NCI-H524 (cell line): ENCODE data around the gene CLDN6.
A peak's percentile ranks its signal among the peaks of the same experiment; 100 is the strongest.

Experiments
- DNase-seq, 2 experiments: peaks; one replicate each; lab custom pipeline; 2025; lab: John Stamatoyannopoulos, UW

Gene CLDN6

DNA sequence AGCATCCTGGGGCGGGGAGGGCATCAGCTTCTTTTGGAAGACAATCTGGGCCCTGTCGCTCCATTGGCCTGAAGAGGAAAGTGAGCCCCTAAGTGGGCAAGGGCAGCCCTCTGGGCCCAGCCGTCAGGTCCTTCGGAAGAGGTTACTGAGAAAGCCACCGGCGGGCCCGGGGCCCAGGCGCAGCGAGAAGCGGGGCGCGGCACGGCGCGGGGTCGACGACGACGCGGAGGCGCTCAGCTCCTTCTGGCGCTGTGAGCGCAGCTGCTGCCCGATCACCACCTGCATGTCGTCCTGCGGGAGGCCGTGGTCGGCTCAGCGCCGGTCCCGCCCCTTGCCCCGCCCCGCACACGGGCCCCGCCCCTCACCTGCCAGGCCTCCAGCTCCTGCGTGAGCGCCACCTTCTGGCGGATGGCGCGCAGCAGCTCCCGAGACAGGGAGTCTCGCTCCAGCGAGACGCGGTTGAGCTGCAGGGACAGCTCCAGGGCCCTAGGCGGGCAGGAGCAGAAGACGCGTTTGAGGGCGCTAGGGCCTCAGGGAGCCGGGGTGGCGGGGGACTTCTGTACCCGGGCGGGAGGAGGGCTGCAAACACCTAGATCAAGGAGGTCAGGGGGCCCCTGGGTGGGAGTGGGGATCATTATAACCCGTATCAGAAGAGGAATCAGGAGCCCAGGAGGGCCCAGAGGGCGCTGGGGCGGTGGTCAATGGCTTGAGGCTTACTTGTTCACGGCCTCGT is 10.2 kb upstream of the CLDN6 start:
- peak; percentile 86 to 93 for DNase-seq

DNA sequence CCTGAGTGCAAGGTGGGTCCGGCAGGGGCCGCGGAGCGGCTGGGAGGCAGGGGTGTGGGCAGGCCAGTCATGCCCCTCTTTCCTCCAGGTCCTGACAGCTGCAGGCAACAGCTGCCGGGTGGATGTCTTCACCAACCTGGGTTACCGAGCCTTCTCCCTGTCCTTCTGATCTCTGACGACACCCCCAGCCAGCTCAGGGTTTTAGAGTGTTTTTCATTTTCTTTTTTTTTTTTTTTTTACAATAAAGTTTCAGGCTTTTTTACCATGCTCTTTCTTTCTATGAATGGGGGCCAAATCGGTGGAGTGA is 9.5 kb upstream of the CLDN6 start:
- no peak for DNase-seq

DNA sequence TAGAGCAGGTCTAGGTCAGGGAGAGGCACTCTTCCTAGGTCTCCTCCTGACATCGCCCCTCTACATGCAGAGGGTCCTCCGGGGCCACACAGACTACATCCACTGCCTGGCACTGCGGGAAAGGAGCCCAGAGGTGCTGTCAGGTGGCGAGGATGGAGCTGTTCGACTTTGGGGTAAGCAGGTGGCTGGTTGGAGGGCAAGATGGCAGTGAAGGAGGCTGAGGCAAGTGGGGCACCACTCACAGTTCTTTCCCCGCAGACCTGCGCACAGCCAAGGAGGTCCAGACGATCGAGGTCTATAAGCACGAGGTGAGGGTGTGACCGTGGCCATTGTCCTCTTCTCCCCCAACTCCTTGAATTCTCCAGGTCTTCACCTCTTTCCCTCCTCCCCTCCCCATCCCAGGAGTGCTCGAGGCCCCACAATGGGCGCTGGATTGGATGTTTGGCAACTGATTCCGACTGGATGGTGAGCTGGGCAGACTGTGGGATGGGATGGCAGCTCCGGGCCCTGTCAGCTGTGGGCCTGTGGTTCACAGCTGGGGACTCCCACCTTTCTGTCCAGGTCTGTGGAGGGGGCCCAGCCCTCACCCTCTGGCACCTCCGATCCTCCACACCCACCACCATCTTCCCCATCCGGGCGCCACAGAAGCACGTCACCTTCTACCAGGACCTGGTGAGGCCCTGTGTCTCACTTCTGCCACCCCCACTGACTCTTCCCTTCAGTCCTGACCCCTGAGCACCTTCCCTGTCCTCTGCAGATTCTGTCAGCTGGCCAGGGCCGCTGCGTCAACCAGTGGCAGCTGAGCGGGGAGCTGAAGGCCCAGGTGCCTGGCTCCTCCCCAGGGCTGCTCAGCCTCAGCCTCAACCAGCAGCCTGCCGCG is 8.9 kb upstream of the CLDN6 start:
- DNase-seq, result no peak

DNA sequence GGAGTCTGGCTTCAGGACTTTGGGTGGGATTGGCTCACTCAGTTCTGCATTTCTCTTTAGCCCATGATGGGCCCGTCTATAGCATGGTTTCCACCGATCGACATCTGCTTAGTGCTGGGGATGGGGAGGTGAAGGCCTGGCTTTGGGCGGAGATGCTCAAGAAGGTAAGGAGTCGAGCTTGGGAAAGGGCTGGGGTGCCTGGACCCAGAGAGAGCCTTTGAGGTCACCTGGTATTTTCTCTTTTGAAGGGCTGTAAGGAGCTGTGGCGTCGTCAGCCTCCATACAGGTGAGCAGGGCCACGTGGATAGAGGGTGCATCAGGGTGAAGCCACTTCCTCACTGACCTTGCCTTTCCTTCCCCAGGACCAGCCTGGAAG is 8.0 kb upstream of the CLDN6 start:
- DNase-seq, result no peak

DNA sequence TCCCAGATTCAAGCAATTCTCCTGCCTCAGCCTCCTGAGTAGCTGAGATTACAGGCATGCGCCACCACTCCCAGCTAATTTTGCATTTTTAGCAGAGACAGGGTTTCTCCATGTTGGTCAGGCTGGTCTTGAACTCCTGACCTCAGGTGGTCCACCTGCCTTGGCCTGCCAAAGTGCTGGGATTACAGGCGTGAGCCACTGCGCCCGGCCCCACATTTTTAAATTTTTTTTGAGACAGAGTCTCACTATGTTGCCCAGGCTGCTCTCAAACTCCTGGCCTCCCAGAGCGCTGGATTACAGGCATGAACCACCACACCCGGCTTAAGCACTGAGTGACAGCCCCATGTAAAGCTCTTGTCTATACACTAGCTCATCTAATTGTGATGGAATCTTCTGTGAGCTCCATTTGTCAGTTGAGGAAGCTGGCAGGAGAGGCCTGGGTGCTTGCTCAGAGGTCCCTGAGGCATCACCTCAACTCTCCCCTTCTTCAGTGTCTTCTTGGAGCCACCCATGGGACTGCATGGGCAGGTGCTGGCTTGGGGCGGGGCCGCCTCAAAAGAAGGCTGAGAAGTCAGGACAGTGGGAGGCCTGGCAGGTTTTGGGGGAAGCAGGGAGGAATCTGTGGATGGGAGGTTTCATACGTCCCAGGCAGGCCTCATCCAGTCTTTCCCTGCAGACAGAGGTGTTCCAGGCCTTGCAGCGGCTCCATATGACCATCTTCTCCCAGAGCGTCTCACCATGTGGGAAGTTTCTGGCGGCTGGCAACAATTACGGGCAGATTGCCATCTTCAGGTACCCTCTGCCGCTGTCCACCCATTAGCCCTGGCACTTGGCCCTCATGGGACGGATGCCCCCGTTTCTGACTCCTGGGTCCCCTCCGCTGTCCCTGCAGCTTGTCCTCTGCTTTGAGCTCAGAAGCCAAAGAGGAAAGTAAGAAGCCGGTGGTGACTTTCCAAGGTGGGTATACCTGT is 7.3 kb upstream of the CLDN6 start:
- no peak for DNase-seq

DNA sequence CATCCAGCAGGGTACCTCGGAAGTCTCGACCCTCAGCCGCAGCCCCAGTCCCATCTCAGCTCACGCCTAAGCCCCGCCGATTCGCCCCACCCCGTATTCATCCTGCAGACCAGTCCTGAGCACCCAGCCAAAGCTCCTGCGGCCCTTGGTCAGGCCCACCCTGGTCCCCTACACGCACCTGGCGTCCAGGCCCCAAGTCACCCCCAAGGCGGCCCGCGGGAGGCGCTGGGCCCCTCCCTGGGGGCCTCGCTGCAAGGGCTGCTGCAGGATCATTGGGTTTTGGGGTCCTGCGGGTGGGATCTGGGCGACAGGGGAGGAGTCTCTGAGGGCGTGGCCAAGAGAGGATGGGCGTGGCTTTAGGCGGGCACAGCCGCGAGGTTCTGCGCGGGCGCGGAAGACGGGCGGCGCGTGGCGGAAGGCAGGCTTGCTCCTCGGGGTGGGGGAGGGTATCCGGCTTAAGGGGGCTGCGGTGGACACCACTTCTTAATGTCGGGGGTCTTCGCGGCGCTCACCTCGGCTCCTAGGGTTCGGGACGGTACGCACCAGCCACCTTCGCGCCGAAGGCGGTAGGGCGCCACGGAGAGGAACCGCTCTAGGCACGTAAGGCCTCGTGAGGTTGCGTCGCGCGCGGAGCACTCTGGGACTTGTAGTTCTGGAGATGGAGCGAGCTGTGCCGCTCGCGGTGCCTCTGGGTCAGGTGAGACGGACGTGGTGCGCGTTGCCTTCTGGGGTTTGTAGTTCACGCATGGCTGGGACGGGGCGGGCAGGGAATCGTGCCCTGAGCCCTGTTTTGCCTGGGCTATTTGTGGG is 5.9 kb upstream of the CLDN6 start, which contains the start of the genes HCFC1R1 and THOC6:
Gene HCFC1R1, minus strand, starts transcription at position 274 of the 810 bp plus-strand sequence. Its CDS starts 1 bp downstream, at position 273.
Gene THOC6, plus strand, starts transcription at position 367 of the 810 bp plus-strand sequence. Its CDS starts 292 bp downstream, at position 659.
- DNase-seq, result peak; percentile 97 to 98

DNA sequence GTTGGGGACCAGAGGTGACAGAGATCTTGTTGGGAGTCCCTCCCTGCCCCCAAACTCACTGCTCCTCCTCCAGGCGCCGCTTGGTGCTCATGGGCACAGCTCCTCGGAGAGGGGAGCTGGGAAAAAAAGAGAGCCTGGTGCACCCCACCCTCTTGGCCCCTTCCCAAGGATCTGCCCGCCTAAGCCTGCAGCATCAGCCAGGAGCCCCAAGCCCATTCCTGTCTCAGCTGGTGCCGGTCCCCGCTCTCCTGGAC is 5.4 kb upstream of the CLDN6 start:
- DNase-seq, result no peak

DNA sequence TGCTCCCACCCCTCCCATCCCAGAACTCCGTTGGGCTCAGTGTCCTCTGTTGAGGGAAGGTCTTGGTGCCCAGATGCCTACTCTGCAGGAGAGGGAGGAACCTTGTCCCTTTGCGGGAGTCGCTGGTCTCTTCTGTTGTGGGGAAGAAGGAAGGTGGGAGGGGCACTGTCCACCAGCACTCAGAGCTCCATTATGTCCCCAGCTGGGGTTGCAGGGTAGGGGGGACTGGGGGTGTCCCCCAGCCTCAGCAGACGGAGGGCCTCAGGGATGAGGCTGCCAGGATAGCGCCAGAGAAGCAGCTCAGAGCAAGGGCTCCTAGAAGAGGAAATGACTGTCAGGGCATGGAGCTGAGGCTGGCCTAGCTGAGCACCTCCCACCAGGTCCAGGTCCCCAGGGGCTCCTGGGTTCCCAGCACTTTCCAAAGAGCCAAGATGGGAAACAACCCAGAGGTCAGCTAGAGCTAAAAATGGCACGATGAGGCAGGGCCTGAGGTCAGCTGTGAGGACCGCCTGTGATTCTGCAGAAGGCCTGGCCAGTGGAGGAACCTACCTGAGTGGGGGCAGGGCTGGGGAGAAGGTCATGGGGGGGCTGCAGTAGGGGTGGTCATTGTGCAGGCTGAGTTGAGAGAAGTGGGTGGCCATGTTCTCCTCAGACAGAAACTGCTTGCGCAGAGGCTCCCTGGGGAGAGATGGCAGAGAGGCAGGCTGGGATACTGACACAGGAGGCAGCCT is 4.9 kb upstream of the CLDN6 start:
- DNase-seq, result no peak

DNA sequence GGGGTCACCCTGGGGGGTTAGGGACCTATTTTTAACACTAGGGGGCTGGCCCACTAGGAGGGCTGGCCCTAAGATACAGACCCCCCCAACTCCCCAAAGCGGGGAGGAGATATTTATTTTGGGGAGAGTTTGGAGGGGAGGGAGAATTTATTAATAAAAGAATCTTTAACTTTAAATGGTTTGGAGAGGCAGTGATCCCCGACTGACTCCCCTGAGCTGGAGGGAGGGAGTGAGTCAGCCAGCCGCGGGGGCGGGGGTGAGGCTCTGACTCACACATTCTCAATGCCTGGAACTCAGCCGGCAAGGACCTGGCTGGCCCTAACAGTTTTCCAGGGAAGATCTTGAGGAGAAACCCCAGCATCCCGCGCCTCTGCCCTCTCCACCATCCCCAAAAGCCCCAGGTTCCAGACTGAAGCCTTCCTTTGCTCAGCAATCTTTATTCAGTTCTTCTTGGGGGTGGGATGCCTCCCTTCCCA is 4.3 kb upstream of the CLDN6 start:
- no peak for DNase-seq

DNA sequence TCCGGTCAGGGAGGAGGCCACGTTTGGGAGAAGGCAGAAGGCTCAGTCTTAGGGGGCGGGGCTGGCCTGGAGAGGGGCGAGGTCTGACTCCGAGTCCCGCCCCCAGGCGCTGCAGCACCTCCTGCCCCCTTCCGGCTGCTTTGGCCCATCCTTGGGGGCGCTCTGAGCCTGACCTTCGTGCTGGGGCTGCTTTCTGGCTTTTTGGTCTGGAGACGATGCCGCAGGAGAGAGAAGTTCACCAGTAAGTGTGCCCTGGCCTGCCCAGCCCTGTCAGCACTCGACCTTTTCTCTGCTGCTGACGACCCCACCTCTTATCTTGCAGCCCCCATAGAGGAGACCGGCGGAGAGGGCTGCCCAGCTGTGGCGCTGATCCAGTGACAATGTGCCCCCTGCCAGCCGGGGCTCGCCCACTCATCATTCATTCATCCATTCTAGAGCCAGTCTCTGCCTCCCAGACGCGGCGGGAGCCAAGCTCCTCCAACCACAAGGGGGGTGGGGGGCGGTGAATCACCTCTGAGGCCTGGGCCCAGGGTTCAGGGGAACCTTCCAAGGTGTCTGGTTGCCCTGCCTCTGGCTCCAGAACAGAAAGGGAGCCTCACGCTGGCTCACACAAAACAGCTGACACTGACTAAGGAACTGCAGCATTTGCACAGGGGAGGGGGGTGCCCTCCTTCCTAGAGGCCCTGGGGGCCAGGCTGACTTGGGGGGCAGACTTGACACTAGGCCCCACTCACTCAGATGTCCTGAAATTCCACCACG is 3.6 kb upstream of the CLDN6 start:
- peak; percentile 51 to 75 for DNase-seq

DNA sequence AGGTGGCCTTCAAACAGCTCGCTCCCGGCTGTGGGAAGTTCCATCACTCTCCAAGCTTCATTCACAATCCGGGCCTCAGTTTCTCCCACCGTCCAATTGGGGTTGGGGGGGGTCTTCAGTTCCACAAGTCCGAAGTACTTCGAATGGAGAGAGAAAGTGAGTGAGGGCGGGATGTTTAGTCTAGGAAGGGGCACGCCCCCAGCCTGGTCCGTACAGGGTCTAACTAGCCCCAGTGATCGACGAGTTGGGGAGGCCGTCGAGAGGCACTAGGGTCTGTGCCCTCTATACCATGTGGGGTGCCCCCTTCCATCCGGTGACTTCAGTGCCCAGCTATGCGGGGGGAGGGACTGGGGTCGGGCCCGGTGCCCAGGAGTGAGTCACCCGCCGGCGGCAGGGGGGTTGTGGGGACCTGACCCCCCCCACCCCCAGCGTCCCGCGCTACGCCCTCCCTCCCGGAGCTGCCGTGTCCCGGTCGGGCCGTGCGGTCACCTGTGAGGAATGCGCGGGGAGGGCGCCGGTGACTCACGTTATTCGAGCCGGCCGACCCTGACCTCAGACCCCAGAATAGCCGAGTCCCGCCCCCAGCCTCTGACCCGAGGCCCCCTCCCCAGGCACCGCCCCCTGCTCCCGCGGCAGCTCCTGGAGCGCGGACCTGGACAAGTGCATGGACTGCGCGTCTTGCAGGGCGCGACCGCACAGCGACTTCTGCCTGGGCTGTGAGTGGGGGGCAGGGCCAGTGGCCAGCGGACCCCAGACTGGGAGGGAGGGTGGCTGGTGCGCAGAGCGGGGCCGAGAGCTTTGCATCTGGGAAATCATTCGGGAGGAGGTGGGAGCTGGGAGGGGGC is 2.8 kb upstream of the CLDN6 start:
- DNase-seq, result peak in 1 of 2 experiments; percentile 70

DNA sequence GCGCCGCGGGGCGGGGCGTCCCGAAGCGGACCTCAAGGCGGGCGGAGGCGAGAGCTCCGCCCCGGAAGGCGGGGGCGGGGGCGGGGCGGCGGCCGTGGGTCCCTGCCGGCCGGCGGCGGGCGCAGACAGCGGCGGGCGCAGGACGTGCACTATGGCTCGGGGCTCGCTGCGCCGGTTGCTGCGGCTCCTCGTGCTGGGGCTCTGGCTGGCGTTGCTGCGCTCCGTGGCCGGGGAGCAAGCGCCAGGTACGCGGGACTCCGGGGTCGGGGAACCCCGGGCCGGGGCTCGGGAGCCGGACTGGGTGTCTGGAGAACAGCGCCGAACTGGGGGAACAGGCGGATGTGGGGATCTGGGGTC is 2.2 kb upstream of the CLDN6 start, which contains the start of gene TNFRSF12A:
Gene TNFRSF12A, plus strand, starts transcription at position 122 of the 357 bp plus-strand sequence. Its CDS starts 30 bp downstream, at position 152.
- DNase-seq, result peak; percentile 39 to 77

DNA sequence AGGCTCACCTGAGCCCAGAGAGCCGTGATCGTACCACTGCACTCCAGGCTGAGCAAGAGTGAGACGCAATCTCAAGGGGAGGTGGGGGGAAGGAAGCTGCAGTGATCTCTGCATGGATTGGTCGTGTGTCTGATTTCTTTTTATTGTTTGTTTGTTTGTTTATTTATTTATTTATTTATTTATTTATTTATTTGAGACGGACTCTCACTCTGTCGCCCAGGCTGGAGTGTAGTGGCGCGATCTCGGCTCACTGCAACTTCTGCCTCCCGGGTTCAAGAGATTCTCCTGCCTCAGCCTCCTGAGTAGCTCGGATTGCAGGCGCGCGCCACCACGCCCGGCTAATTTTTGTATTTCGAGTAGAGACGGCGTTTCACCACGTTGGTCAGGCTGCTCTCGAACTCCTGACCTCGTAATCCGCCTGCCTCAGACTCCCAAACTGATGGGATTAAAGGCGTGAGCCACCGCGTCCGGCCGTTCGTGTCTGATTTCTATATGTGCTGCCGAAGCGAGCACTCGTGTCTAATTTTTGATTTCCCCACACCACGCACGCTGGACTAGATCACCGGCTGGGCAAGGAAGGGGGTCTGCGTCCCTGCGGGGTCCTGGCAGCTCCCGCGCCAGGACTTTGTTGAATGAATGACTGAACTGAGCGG is 1.7 kb upstream of the CLDN6 start:
- no peak for DNase-seq

DNA sequence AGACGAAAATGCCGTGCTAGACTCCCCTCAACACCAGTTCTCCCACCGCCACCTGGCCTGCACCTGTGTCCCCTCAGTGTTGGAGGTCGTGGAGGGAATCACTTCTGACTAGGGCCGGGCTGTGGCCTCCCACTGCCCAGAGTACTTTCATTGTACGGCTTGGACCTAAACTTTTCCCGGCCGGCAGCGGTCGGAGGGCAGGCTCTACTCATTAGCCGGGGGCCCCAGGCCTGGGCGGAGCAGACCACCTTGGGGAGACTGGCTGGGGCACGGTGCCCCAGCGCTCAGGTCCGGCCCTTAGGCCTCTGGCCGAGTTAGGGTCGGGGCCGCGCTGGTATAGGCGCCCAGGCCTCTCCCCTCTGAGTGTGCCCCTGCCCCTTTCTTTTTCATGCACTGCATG is 639 bp downstream of the CLDN6 start:
- DNase-seq, result no peak

DNA sequence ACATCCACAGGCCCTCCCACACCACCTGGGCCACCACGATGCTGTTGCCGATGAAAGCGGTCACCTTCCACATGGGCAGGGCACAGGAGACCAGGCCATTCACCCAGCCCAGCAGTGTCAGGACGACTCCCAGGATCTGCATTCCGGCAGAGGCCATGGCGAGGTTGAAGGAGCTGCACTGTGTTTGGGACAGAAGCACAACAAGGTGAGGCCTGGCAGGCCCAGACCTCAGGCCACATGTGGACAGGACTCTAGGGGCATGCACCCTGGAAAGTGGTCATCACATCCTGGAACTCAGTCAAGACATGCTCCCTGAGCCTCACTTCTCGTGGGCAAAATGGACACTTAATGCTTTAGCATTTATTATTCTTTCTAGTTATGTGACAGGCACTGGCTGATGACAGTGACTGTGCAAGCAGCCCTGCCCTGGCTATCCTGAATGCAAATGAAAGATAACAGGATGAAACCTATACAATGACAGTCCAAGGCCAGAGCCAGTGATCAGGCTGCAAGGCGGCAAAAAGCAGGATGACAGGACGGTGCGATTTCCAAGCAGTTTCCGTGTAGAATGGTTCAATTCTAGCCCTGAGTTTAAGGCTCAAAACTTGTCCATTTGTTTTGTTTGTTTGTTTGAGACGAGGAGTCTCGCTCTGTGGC is 2.0 kb downstream of the CLDN6 start:
- DNase-seq, result no peak

DNA sequence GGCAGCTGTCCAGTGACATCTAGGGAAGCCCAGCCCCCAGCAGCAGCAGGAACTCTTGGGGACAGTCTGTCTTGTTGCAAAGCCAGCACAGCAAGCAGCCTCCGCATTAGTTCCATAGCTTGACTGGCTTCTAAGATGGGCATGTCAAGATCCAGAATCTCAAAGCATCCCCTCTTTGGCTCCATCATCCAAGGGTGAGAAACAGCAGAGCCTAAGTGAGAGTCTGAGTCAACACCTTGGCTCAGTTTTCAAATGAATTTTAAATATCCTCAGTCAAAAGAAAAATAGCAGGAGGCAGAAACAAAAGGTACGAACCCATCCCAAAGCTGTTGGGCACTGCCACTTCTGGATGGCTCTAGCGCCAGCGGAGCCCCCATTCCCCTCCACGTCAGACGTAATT is 3.0 kb downstream of the CLDN6 start:
- DNase-seq, result no peak

DNA sequence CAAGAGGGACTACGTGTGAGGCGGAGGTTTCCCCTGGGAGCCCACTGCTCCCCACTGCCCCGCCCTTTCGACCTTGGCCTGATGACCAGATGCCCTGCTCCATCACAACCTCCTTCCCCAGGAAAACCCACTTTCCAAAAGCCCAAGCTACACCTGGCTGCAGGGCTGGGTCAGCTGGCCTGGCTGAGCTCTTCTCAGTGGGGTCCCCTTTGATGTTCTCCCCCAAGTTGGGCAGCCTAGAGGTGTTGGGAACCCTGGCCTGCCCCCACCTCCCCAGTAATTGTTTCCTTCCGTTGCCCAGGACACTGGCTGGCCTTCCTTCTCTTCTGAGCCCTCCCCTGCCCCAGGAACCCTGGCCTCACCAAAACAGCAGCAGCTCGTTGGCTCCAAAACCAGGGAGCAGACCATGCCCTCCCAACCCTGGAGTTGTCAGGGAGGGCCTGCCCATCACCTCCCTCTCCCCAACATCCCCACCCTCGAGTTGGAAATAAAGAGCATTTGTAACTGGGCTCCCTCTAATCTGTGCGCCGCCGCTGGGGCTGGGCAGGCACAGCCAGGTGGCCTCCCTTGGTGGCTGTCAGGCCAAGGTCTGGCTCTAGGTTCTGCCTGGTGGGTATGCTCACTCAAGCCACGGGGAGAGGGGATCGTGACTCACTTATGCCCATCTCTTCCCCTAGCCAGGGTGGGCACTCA is 3.8 kb downstream of the CLDN6 start:
- no peak for DNase-seq
